WTC11 (cell line): Measurements from ENCODE around the gene APOO. TPM values are rescaled to one million over a fixed set of nuclear protein-coding genes. Genes with fewer than 3 reads are reported as not detected.

Experiments
- ATAC-seq: fragments of 200-7000 bp; cut with Tn5 transposase; 2 replicates; pipeline ENCODE4 v1.10.0; 2021; ENCODE audit warnings: mild to moderate bottlenecking, moderate library complexity
- CTCF ChIA-PET: fragments of 300-600 bp; sonication (Branson Sonifier 250); formaldehyde crosslinking; loops from one replicate; lab custom pipeline; 2021; ENCODE audit warnings: antibody characterized with exemption; lab: Charles Lee
- POLR2A ChIA-PET: fragments of 350-600 bp; sonication (Branson Sonifier 250); formaldehyde crosslinking; loops from one replicate; lab custom pipeline; 2021; ENCODE audit warnings: antibody characterized with exemption; lab: Charles Lee
- DNase-seq: peaks from one replicate; pipeline ENCODE4 v3.0.0; 2021; ENCODE audit warnings: low spot score
- H3K27ac Mint-ChIP-seq: 2 replicates; pipeline ENCODE4 v1.8.0; 2021; ENCODE audit warnings: mixed read lengths
- H3K27me3 Mint-ChIP-seq: 2 replicates; pipeline ENCODE4 v1.8.0; 2021; ENCODE audit warnings: low read depth, mild to moderate bottlenecking, moderate library complexity, mixed read lengths
- H3K36me3 Mint-ChIP-seq: 2 replicates; pipeline ENCODE4 v1.8.0; 2021; ENCODE audit warnings: mixed read lengths
- H3K4me1 Mint-ChIP-seq: 2 replicates; pipeline ENCODE4 v1.8.0; 2022; ENCODE audit warnings: mixed read lengths
- H3K4me3 Mint-ChIP-seq: 2 replicates; pipeline ENCODE4 v1.8.0; 2021; ENCODE audit warnings: mild to moderate bottlenecking, moderate library complexity, mixed read lengths
- H3K9me3 Mint-ChIP-seq: 2 replicates; pipeline ENCODE4 v1.8.0; 2021; ENCODE audit warnings: mixed read lengths
- AFF4 ChIP-seq: sonication (generic); formaldehyde crosslinking; IDR thresholded peaks from 2 replicates; pipeline ENCODE4 v1.8.1; 2023; ENCODE audit warnings: mild to moderate bottlenecking, missing genetic modification reagents, borderline replicate concordance
- ARID4B ChIP-seq: sonication (generic); formaldehyde crosslinking; IDR thresholded peaks from 2 replicates; pipeline ENCODE4 v1.8.0; 2023; ENCODE audit warnings: missing genetic modification reagents, mild to moderate bottlenecking, borderline replicate concordance
- ATF3 ChIP-seq: sonication (generic); formaldehyde crosslinking; conservative IDR thresholded peaks from 2 replicates; pipeline ENCODE4 v1.8.1; 2022; ENCODE audit warnings: mild to moderate bottlenecking, missing genetic modification reagents
- E2F5 ChIP-seq: sonication (generic); formaldehyde crosslinking; IDR thresholded peaks from 2 replicates; pipeline ENCODE4 v1.8.1; 2022; ENCODE audit warnings: mild to moderate bottlenecking, moderate library complexity, missing genetic modification reagents
- ERG ChIP-seq: fragments of 250-450 bp; sonication (Bioruptor Pico); IDR thresholded peaks from 2 replicates; pipeline ENCODE4 v1.8.0; 2021; ENCODE audit warnings: mild to moderate bottlenecking
- ETV6 ChIP-seq: sonication (generic); formaldehyde crosslinking; IDR thresholded peaks from 2 replicates; pipeline ENCODE4 v1.8.1; 2022; ENCODE audit warnings: mild to moderate bottlenecking, missing genetic modification reagents
- GRHL2 ChIP-seq: fragments of 250-450 bp; sonication (Bioruptor Pico); IDR thresholded peaks from 2 replicates; pipeline ENCODE4 v1.8.0; 2022; ENCODE audit warnings: mild to moderate bottlenecking, moderate library complexity; ENCODE audit not compliant: insufficient replicate concordance, severe bottlenecking
- MLX ChIP-seq: sonication (generic); formaldehyde crosslinking; IDR thresholded peaks from 2 replicates; pipeline ENCODE4 v1.8.1; 2023; ENCODE audit warnings: mild to moderate bottlenecking, missing genetic modification reagents, moderate library complexity
- RORB ChIP-seq: fragments of 250-450 bp; sonication (Bioruptor Pico); IDR thresholded peaks from 2 replicates; pipeline ENCODE4 v1.9.0; 2021; ENCODE audit warnings: mild to moderate bottlenecking
- SMAD3 ChIP-seq: sonication (generic); formaldehyde crosslinking; IDR thresholded peaks from 2 replicates; pipeline ENCODE4 v1.8.0; 2022; ENCODE audit warnings: missing genetic modification reagents, mild to moderate bottlenecking, borderline replicate concordance
- ZNF232 ChIP-seq: sonication (generic); formaldehyde crosslinking; IDR thresholded peaks from 2 replicates; pipeline ENCODE4 v1.8.0; 2022; ENCODE audit warnings: mild to moderate bottlenecking, missing genetic modification reagents
- ZNF423 ChIP-seq: fragments of 250-450 bp; sonication (Bioruptor Pico); IDR thresholded peaks from 2 replicates; pipeline ENCODE4 v2.1.2; 2022; ENCODE audit warnings: mild to moderate bottlenecking, moderate library complexity
- ZSCAN18 ChIP-seq: fragments of 250-450 bp; sonication (Bioruptor Pico); IDR thresholded peaks from 2 replicates; pipeline ENCODE4 v2.1.2; 2022; ENCODE audit warnings: mild to moderate bottlenecking, moderate library complexity
- total RNA-seq: library from RNA; stranded (reverse); gene quantifications from 3 replicates; pipeline ENCODE4 v1.2.3, GENCODE V29; 2021
- TF ChIP-seq, protein P1 (sequence below): sonication (generic); formaldehyde crosslinking; IDR thresholded peaks from 2 replicates; pipeline ENCODE4 v1.8.1; 2023; ENCODE audit warnings: mild to moderate bottlenecking, missing genetic modification reagents

APOO gene
- total RNA-seq, 1 experiment from 2014 or later: 55.5 TPM

- no peak overlapping the region for H3K4me3 Mint-ChIP-seq
- TF ChIP-seq AFF4 (CRISPR knock-in tag): no peak
- ATAC-seq: no peak
- no peaks in the 10 kb centered on the region for H3K9me3 Mint-ChIP-seq
- ChIA-PET CTCF (interaction anchor here (0.7 kb wide), 1 partner anchor 82 kb away, joined by 3 read pairs; no protein-coding TSS in a partner anchor), POLR2A (no interaction called here)
- peak overlapping the region; percentile 86 for H3K27ac Mint-ChIP-seq
- no peak for DNase-seq
- H3K36me3 Mint-ChIP-seq: peaks cover 5% of the 10 kb centered on the region
- H3K4me1 Mint-ChIP-seq: peaks cover 27% of the 10 kb centered on the region
- H3K27me3 Mint-ChIP-seq: no peaks in the 10 kb centered on the region
Measured at GRCh38 chrX:23904096-23904495, 3.6 kb downstream of the APOO start.

DNA sequence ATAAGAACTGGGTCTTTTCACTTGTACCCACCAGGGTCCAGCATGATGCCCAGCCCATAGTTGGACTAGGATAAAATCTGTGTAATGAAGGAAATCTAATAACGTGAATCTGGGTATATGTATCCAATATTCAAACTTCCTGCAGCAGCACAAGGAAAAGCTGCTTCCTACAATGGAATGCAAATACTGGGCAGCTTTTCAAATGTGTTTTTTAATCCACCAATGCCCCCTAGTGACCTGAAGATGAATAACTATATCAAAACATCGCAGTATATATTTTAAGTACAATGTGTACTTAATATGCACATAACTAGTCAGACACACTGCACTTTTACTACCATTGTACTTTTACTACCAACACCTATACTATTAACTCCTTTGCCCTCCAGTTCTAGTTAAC is 5.3 kb downstream of the APOO start:
- TF ChIP-seq ERG (CRISPR knock-in tag): no peak
- no peak for TF ChIP-seq ZNF232
- TF ChIP-seq ZSCAN18 (CRISPR knock-in tag): no peak
- no peak for TF ChIP-seq RORB
- TF ChIP-seq ETV6 (CRISPR knock-in tag): no peak
- TF ChIP-seq ZNF423 (CRISPR knock-in tag): no peak
- H3K27me3 Mint-ChIP-seq: no peaks in the 10 kb centered on the region
- ATAC-seq (peak; percentile 11; the same call in 1 of the 2 replicates), DNase-seq (no peak)
- no peaks in the 10 kb centered on the region for H3K9me3 Mint-ChIP-seq
- H3K36me3 Mint-ChIP-seq: peaks cover 5% of the 10 kb centered on the region
- ChIA-PET CTCF (interaction anchor here (0.6 to 2.0 kb wide), 22 partner anchors 9 to 212 kb away, joined by 3 to 27 read pairs (median 3); partner anchors contain the start of gene SAT1), POLR2A (interaction anchor here (0.5 to 1.0 kb wide), 2 partner anchors 59 to 159 kb away, joined by 4 read pairs; partner anchors contain the start of gene ACOT9)
- H3K4me3 Mint-ChIP-seq: no peak overlapping the region
- peaks cover 30% of the 10 kb centered on the region for H3K4me1 Mint-ChIP-seq
- H3K27ac Mint-ChIP-seq: no peak overlapping the region

- no peak overlapping the region for H3K4me3 Mint-ChIP-seq
- H3K27me3 Mint-ChIP-seq: no peaks in the 10 kb centered on the region
- H3K9me3 Mint-ChIP-seq: no peaks in the 10 kb centered on the region
- H3K27ac Mint-ChIP-seq: no peak overlapping the region
- DNase-seq: no peak
- TF ChIP-seq, protein P1, sequence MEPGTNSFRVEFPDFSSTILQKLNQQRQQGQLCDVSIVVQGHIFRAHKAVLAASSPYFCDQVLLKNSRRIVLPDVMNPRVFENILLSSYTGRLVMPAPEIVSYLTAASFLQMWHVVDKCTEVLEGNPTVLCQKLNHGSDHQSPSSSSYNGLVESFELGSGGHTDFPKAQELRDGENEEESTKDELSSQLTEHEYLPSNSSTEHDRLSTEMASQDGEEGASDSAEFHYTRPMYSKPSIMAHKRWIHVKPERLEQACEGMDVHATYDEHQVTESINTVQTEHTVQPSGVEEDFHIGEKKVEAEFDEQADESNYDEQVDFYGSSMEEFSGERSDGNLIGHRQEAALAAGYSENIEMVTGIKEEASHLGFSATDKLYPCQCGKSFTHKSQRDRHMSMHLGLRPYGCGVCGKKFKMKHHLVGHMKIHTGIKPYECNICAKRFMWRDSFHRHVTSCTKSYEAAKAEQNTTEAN (CRISPR knock-in tag): no peak
- TF ChIP-seq ARID4B (CRISPR knock-in tag) (no peak), GRHL2 (no peak), MLX (CRISPR knock-in tag) (no peak), E2F5 (CRISPR knock-in tag) (no peak), ATF3 (CRISPR knock-in tag) (no peak), SMAD3 (CRISPR knock-in tag) (no peak)
- H3K4me1 Mint-ChIP-seq: peaks cover 30% of the 10 kb centered on the region
- peak; percentile 71 for ATAC-seq
- H3K36me3 Mint-ChIP-seq: peaks cover 5% of the 10 kb centered on the region
- ChIA-PET CTCF (interaction anchor here (0.6 to 2.0 kb wide), 30 partner anchors 8 to 211 kb away, joined by 3 to 27 read pairs (median 3); partner anchors contain the start of gene SAT1), POLR2A (interaction anchor here (1.0 to 1.5 kb wide), 2 partner anchors 119 to 159 kb away, joined by 4 to 9 read pairs; partner anchors contain the start of genes ACOT9 and SAT1)
Measured at GRCh38 chrX:23901805-23902204, 5.9 kb downstream of the APOO start.
